HS-27A (cell line): ENCODE data around the gene XAGE2.
A peak's percentile ranks its signal among the peaks of the same experiment; 100 is the strongest.
"Not testable (repeated sequence)": the region's sequence is repeated elsewhere in the genome, so short reads cannot be mapped to it uniquely, and the experiment has no call there.

ENCODE experiments used
- DNase-seq: peaks from one replicate; pipeline ENCODE4 v3.0.0-alpha.2; 2012; ENCODE audit warnings: low read depth, missing footprints

The XAGE2 gene

GRCh38 chrX:52368368-52369055 lies at the start of gene XAGE2:
XAGE2 (plus strand) TSS chrX:52369021; CDS start chrX:52370015, 994 bp downstream.
- DNase-seq = no peak

GRCh38 chrX:52337410-52337809 lies 31.4 kb upstream of the XAGE2 start:
- DNase-seq = no peak

GRCh38 chrX:52341493-52341892 lies 27.3 kb upstream of the XAGE2 start:
- no peak for DNase-seq

- not testable (repeated sequence) for DNase-seq
Observed at GRCh38 chrX:52343131-52343530, 25.7 kb upstream of the XAGE2 start.

- DNase-seq = not testable (repeated sequence)
Observed at GRCh38 chrX:52345402-52345801, 23.4 kb upstream of the XAGE2 start.

- DNase-seq = no peak
Observed at GRCh38 chrX:52346174-52347165, 22.4 kb upstream of the XAGE2 start.

GRCh38 chrX:52349681-52350080 lies 19.1 kb upstream of the XAGE2 start:
- no peak for DNase-seq

GRCh38 chrX:52352551-52352950 lies 16.3 kb upstream of the XAGE2 start:
- DNase-seq = no peak

- DNase-seq = no peak
Observed at GRCh38 chrX:52353838-52354237, 15.0 kb upstream of the XAGE2 start.

- no peak for DNase-seq
Observed at GRCh38 chrX:52355108-52355507, 13.7 kb upstream of the XAGE2 start.

- DNase-seq = no peak
Observed at GRCh38 chrX:52359614-52360232, 9.1 kb upstream of the XAGE2 start.

- DNase-seq = no peak
Observed at GRCh38 chrX:52361941-52362340, 6.9 kb upstream of the XAGE2 start.

GRCh38 chrX:52363247-52363883 lies 5.5 kb upstream of the XAGE2 start:
- DNase-seq = no peak

GRCh38 chrX:52378870-52379269 lies 10.0 kb downstream of the XAGE2 start:
- DNase-seq = no peak

- DNase-seq = no peak
Observed at GRCh38 chrX:52380993-52381392, 12.2 kb downstream of the XAGE2 start.

GRCh38 chrX:52410439-52411394 lies 41.9 kb downstream of the XAGE2 start:
- no peak for DNase-seq

- no peak for DNase-seq
Observed at GRCh38 chrX:52415304-52415703, 46.5 kb downstream of the XAGE2 start.

- no peak for DNase-seq
Observed at GRCh38 chrX:52416816-52417215, 48.0 kb downstream of the XAGE2 start.

GRCh38 chrX:52420824-52421443 lies 52.1 kb downstream of the XAGE2 start:
- DNase-seq = no peak

- peak; percentile 47 for DNase-seq
Observed at GRCh38 chrX:52422884-52423283, 54.1 kb downstream of the XAGE2 start.
